T-helper 9 cell (primary cell): Measurements from ENCODE around the gene RPRD1B.

ENCODE experiments used
- DNase-seq: peaks from one replicate; pipeline ENCODE4 v3.0.0-alpha.2; 2020

The RPRD1B gene

DNA sequence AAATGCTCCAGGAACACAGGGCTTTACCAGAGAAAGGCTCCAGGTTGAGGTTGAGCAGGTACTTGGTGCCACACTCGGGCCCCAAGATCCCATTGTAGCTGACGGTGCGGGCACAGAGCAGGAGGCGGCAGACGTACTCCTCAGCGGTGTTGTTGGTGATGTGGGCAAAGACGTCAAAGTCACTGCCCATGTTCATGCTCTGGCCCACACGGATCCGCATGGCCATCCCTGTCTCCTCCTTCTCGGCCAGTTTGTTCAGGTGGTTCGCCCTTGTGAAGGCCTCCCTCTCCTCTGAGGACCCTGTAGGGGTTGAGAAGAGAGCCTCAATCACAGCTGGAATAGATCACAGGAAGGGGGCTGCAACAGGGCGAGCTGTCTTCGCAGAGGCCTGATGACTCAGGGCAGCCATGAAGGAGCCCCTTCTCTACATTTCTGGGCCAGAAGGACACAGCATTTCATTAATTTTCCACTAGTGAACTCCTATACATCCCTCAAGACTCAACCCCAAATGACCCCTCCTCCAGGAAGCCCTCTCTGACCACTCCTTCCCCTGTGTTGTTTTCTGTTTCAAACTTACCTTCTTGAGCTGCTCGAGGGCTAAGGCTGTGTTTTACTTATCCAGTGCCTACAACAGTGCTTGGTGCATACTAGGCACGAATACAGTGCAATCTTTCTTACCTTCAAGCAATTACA lies 104.7 kb downstream of the RPRD1B start:
- no peak for DNase-seq

DNA sequence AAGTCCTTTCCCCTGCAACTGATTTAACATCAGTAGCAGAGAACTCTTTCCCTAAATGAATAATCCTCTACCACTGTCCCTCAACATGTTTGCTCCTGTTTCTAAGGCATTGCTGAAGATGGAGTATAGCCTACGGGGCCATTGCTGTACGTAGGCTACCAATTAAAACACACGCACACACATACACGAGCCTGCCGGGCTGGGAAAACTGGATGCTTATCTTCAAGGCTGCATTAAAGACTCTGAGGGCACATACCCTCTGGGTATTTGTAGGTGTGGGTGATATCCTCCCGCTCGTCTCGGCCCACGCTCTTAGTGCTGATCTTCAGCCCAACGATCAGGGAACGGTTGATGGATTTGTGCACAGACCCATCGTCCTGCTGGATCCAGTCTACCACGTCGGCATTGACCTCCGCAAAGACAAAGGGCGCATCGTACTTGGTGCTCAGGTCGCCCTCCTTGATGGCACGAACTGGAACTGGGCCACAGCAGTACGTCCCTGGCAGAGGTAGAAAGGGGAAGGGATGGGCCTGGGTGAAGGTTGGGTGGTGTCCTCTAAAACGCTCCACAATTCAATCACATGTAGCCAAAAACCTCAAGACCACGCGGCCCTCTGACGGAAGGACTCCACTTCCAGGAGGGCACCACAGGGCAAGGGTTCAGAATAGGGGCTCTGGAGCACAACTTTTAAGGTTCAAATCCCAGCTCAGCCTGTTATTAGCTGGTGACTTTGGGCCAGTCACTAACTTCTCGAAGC lies 105.8 kb downstream of the RPRD1B start:
- DNase-seq = no peak

DNA sequence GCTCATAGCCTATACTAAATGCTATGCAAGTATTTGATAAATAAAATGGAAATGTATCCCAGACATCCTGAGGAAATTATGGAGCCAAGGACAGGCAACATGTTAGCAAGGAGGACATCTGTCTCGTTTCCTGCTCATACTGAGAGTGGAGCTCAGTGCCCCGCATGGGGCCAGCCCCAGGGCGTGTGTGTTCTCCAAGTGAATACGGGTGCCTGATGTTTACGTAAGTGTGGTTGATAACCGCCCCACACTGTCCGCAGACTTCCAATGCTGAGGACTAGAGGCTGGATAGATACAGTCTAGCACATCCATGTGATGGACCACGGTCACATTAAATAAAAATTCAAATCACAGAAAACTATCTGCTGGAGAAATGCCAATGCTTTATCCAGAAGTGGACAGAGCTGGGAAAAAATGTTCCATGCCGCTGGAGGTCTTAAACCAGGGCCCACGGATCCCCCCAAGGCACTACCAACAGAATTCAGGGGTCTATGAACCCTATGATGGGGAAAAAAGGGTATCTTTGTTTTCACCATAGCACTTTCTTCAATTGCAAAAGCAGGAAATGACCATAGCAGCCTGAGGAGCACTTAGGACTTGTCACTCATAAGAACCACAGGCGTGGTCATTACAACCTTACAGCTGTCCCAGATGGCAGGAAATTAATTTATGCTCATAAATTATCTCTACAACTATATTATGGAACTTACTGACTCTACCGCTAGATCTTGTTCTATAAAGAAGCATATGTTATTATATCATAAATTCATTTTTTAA lies 106.6 kb downstream of the RPRD1B start:
- DNase-seq = no peak

DNA sequence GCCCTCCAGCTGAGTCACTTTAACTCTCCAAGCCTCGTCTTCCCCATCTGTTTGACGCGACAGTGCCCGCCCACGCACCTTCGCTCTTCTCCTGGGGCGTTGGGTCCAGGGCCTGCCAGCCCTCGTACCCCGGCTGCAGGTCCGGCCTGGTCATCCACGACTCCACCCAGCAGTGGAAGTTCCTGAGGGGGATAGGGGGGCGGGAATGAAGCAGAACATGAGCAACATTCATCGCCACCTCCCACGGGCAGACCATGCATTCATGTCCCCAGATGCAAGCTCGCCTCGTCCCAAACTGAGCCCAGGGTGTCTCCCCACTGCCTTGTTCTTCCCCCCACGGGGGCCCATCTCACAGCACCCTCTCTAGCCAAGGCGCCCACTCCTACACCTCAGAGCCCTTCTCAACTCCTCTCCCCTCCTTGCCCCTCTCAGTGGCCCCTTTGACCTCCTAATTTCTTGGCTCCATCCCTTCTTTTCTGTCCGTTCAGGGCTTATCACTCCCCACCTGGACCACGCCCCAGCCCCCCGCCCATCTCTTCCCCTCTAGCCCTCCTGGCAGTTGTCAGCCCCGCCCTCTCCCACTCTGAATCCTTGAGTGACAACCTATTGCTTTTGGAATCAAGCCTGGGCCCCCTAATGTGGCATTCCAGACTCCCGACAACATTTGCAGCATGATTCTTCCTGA lies 107.8 kb downstream of the RPRD1B start:
- no peak for DNase-seq
